Osteocyte (in vitro differentiated cells): ENCODE measurements around the gene TCEAL4. TPM values are rescaled to one million over a fixed set of nuclear protein-coding genes. Genes with fewer than 3 reads are reported as not detected.

ENCODE experiments used
- DNase-seq: peaks from one replicate; pipeline ENCODE4 v3.0.0; 2021; ENCODE audit warnings: mixed read lengths; ENCODE audit not compliant: unreplicated experiment; ENCODE audit errors: extremely low spot score
- H3K27ac Mint-ChIP-seq: one replicate; pipeline ENCODE4 v1.8.0; 2021; ENCODE audit warnings: mild to moderate bottlenecking, mixed read lengths; ENCODE audit not compliant: unreplicated experiment
- H3K27me3 Mint-ChIP-seq: one replicate; pipeline ENCODE4 v1.8.0; 2021; ENCODE audit warnings: mixed read lengths; ENCODE audit not compliant: unreplicated experiment
- H3K36me3 Mint-ChIP-seq: one replicate; pipeline ENCODE4 v1.8.0; 2021; ENCODE audit warnings: mixed read lengths; ENCODE audit not compliant: unreplicated experiment
- H3K4me1 Mint-ChIP-seq: one replicate; pipeline ENCODE4 v1.8.0; 2021; ENCODE audit warnings: mixed read lengths; ENCODE audit not compliant: unreplicated experiment
- H3K4me3 Mint-ChIP-seq: one replicate; pipeline ENCODE4 v1.8.0; 2021; ENCODE audit warnings: mild to moderate bottlenecking, moderate library complexity, mixed read lengths; ENCODE audit not compliant: unreplicated experiment
- H3K9me3 Mint-ChIP-seq: one replicate; pipeline ENCODE4 v1.8.0; 2021; ENCODE audit warnings: mixed read lengths; ENCODE audit not compliant: unreplicated experiment
- CTCF ChIP-seq: fragments of 200-600 bp; sonication (generic); IDR thresholded peaks from 2 replicates; pipeline ENCODE4 v1.5.0; 2021; ENCODE audit warnings: antibody characterized with exemption, mild to moderate bottlenecking, moderate library complexity
- total RNA-seq: library from RNA; stranded (reverse); gene quantifications from 2 replicates; pipeline ENCODE4 v1.2.1, GENCODE V29; 2021

The TCEAL4 gene
- total RNA-seq, 1 donor from 2014 or later, result 96.4 TPM

DNA sequence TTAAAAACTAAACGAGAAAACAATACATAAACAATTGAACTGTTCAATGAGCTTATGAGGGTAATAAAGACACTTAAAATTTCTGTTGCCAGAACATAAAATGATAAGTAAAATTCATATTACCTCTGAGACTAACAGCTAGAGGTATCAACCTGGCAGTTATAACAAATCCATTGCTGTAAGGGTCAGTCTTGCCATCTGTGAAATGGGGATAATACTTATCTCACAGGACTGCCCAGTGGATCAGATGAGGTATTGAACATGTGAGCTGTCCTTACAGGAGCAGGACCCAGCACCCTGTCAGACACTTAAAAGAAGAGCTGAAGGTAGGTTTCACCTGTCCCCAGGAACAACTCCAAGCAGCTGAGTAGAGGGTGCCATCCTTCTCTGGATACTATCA lies 25.0 kb downstream of the TCEAL4 start:
- no peak for DNase-seq
- no peak for TF ChIP-seq CTCF
- no peaks in the 10 kb centered on the region for H3K27me3 Mint-ChIP-seq
- H3K4me1 Mint-ChIP-seq, result peaks cover 38% of the 10 kb centered on the region
- H3K27ac Mint-ChIP-seq, result no peak overlapping the region
- no peak overlapping the region for H3K4me3 Mint-ChIP-seq
- H3K36me3 Mint-ChIP-seq, result peaks cover 2% of the 10 kb centered on the region
- H3K9me3 Mint-ChIP-seq, result peaks cover 26% of the 10 kb centered on the region

DNA sequence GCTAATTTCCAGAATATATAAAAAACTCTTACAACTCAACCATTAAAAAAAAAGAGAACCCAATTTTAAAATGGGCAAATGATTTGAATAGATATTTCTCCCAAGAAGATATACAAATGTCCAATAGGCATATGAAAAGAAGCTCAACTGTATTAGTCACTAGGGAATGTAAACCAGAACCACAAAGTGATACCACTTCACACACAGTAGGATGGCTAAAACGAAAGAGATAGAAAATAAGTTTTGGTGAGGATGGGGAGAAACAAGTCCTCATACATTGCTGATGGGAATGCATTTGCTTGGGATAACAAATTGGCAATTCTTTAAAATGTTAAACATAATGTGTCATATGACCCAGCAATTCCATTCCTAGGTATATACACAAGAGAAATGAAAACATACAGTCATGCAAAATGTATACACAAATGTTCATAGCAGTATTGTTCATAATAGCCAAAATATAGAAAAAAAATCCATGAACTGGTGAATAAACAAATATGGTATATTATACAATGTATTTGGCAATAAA lies 28.1 kb downstream of the TCEAL4 start:
- H3K9me3 Mint-ChIP-seq, result peaks cover 20% of the 10 kb centered on the region
- no peak overlapping the region for H3K27ac Mint-ChIP-seq
- peaks cover 45% of the 10 kb centered on the region for H3K4me1 Mint-ChIP-seq
- no peaks in the 10 kb centered on the region for H3K27me3 Mint-ChIP-seq
- no peak for DNase-seq
- peaks cover 3% of the 10 kb centered on the region for H3K36me3 Mint-ChIP-seq
- TF ChIP-seq CTCF, result no peak
- H3K4me3 Mint-ChIP-seq, result no peak overlapping the region

DNA sequence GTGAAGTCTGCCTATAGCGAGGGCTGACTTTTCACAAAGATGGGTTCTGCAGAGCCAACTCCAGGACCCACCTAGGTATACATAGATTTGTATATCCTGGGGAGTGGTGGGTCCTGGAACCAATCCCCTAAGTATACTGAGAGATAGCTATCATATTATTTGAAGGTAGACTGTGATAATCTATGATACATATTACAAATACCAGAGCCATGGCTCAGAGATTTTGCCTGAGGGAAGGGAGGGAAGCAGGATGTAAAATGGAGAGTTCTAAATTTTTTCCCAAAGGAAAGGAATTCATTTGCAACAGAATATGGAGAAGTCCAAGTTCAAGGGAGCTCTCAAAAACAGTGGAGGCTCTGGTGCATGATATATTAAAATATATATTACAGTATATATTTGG lies 29.7 kb downstream of the TCEAL4 start:
- Mint-ChIP-seq H3K36me3 (peaks cover 3% of the 10 kb centered on the region), H3K27ac (peak overlapping the region; percentile 66), H3K4me1 (peaks cover 38% of the 10 kb centered on the region), H3K9me3 (peaks cover 35% of the 10 kb centered on the region), H3K27me3 (no peaks in the 10 kb centered on the region), H3K4me3 (no peak overlapping the region)
- no peak for TF ChIP-seq CTCF
- DNase-seq, result no peak

DNA sequence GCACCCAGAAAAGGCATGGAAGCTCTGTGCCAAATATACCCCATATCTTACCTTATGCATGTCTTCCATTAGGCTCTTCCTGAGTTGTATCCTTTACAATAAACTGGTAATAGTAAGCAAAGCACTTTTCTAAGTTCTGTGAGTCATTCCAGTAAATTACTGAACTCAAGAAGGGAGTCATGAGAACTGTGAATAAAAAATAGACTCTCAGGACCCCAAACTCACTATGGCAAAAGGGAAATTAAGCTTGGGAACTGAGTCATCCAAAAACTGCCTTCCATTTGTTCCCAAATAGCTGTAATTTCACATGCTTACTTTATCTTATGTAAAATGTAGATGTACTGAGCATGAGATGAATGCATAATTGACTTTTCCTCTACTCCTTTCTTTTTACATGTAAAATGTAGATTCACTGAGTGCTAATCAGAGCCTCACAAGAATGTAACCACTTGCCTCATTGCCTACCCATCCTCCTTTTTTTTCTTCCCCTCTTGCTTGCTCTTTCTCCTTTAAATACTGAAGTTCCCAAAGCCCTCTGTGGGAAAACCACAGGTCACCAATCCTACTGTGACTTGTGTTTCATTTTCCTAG lies 30.6 kb downstream of the TCEAL4 start:
- H3K4me1 Mint-ChIP-seq, result peaks cover 38% of the 10 kb centered on the region
- H3K9me3 Mint-ChIP-seq, result peaks cover 36% of the 10 kb centered on the region
- peaks cover 3% of the 10 kb centered on the region for H3K36me3 Mint-ChIP-seq
- TF ChIP-seq CTCF, result no peak
- H3K27me3 Mint-ChIP-seq, result no peaks in the 10 kb centered on the region
- DNase-seq, result no peak
- H3K27ac Mint-ChIP-seq, result peak overlapping the region; percentile 24
- no peak overlapping the region for H3K4me3 Mint-ChIP-seq

GRCh38 chrX:103616676-103617186 lies 31.4 kb downstream of the TCEAL4 start:
- TF ChIP-seq CTCF, result no peak
- no peak overlapping the region for H3K27ac Mint-ChIP-seq
- H3K4me3 Mint-ChIP-seq, result no peak overlapping the region
- no peak for DNase-seq
- no peaks in the 10 kb centered on the region for H3K27me3 Mint-ChIP-seq
- H3K9me3 Mint-ChIP-seq, result peaks cover 39% of the 10 kb centered on the region
- H3K4me1 Mint-ChIP-seq, result peaks cover 36% of the 10 kb centered on the region
- H3K36me3 Mint-ChIP-seq, result peaks cover 3% of the 10 kb centered on the region
